ENCODE data around the gene H6PD.

Gene H6PD

DNA sequence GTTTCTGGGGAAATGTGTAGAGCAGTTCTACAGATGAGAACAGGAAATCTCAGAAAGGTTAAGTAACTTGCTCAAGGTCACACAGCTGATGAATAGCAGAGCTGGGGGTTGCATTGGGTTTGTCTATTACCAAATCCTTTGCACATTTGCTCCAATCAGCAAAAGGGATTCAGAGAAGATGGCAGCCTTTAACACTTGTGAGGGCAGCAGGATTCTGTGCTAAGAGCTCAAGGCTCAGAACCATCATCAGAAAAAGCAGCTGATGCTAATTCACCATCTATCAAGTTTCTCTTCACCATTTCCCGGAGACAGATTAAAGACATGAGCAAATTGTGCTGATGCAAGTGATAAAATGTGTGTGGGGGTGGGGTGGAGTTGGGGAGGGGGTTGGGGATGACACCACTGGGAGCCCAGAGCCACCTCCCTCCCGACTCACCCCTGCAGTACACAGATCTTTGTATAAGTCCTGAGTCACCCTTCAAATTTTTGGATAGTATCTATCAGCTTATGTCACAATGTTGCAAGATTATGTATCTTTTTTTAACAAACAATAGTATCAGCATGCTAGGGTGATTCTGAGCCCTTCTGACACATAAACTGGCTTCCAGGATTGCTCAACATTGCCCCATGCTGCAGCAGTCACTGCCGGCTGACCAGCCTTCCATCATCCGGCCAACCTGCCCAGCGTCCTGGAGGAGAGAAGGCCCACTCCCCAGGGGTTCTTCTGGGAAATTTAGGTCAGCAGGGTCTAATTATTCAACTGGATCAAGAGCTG, 55.3 kb downstream of the H6PD start:
- no peaks in the 10 kb centered on the region for H3K79me2 ChIP-seq (ENCODE audit: insufficient read depth, low read length)
- no peaks in the 10 kb centered on the region for H3F3A ChIP-seq (ENCODE audit: insufficient read depth)
- TF ChIP-seq, protein P1, sequence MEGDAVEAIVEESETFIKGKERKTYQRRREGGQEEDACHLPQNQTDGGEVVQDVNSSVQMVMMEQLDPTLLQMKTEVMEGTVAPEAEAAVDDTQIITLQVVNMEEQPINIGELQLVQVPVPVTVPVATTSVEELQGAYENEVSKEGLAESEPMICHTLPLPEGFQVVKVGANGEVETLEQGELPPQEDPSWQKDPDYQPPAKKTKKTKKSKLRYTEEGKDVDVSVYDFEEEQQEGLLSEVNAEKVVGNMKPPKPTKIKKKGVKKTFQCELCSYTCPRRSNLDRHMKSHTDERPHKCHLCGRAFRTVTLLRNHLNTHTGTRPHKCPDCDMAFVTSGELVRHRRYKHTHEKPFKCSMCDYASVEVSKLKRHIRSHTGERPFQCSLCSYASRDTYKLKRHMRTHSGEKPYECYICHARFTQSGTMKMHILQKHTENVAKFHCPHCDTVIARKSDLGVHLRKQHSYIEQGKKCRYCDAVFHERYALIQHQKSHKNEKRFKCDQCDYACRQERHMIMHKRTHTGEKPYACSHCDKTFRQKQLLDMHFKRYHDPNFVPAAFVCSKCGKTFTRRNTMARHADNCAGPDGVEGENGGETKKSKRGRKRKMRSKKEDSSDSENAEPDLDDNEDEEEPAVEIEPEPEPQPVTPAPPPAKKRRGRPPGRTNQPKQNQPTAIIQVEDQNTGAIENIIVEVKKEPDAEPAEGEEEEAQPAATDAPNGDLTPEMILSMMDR (IDR thresholded peaks at IDR 0.05; ENCODE audit: insufficient read depth, low read length, poor library complexity, severe bottlenecking): no peak
- no peak for TF ChIP-seq EZH2phosphoT487 (conservative IDR thresholded peaks at IDR 0.05; ENCODE audit: low read length)
- no peaks in the 10 kb centered on the region for H3K27me3 ChIP-seq (ENCODE audit: low read length)
- no peak overlapping the region for H3K9ac ChIP-seq (ENCODE audit: low read length)
- no peaks in the 10 kb centered on the region for H3K36me3 ChIP-seq (ENCODE audit: low read length)
- no peak overlapping the region for H2AFZ ChIP-seq (ENCODE audit: low read depth, low read length, severe bottlenecking)
- H3K4me2 ChIP-seq (ENCODE audit: low read depth, low read length, poor library complexity, severe bottlenecking): no peak overlapping the region
- H4K20me1 ChIP-seq (ENCODE audit: low read depth, low read length): no peaks in the 10 kb centered on the region
- no peak overlapping the region for H3K27ac ChIP-seq (ENCODE audit: low read depth, low read length)
- no peak overlapping the region for H3K4me3 ChIP-seq (ENCODE audit: insufficient read depth, low read length, poor library complexity, severe bottlenecking)
- peaks cover 4% of the 10 kb centered on the region; the same call in 1 of the 2 replicates for H3K9me3 ChIP-seq (ENCODE audit: insufficient read depth, low read length)
- no peaks in the 10 kb centered on the region for H3K9me2 ChIP-seq (replicated peaks; ENCODE audit: insufficient read depth, low read length)

DNA sequence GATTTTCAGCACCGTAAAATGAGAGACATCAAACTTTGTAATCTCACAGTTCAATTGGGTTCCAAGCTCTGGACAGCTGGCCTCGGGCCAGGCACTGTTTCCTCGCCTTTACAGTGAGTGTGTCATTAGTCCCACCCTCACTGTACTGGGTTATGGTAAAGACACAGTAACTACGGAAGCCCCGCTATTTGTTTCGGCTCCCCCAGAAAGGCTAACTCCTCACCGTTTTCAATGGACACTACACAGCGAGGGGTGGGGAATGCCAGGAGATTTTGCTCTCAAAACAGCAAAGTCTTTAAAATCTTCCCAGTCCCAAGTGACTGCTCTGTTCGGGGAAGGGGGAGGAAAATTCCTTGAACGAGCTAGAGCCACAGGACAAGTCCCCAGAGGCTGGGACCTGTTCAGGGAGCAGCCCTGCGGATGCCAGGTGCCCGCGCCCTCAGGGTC, 57.4 kb downstream of the H6PD start:
- no peak overlapping the region for H3K4me2 ChIP-seq (ENCODE audit: low read depth, low read length, poor library complexity, severe bottlenecking)
- TF ChIP-seq, protein P1 (IDR thresholded peaks at IDR 0.05; ENCODE audit: insufficient read depth, low read length, poor library complexity, severe bottlenecking): no peak
- no peak for TF ChIP-seq EZH2phosphoT487 (conservative IDR thresholded peaks at IDR 0.05; ENCODE audit: low read length)
- H3K9ac ChIP-seq (ENCODE audit: low read length): no peak overlapping the region
- no peak overlapping the region for H2AFZ ChIP-seq (ENCODE audit: low read depth, low read length, severe bottlenecking)
- peaks cover 4% of the 10 kb centered on the region; the same call in 1 of the 2 replicates for H3K9me3 ChIP-seq (ENCODE audit: insufficient read depth, low read length)
- no peaks in the 10 kb centered on the region for H3K27me3 ChIP-seq (ENCODE audit: low read length)
- H3K36me3 ChIP-seq (ENCODE audit: low read length): no peaks in the 10 kb centered on the region
- H3F3A ChIP-seq (ENCODE audit: insufficient read depth): no peaks in the 10 kb centered on the region
- H3K4me3 ChIP-seq (ENCODE audit: insufficient read depth, low read length, poor library complexity, severe bottlenecking): no peak overlapping the region
- H4K20me1 ChIP-seq (ENCODE audit: low read depth, low read length): no peaks in the 10 kb centered on the region
- no peaks in the 10 kb centered on the region for H3K79me2 ChIP-seq (ENCODE audit: insufficient read depth, low read length)
- no peak overlapping the region for H3K27ac ChIP-seq (ENCODE audit: low read depth, low read length)
- H3K9me2 ChIP-seq (replicated peaks; ENCODE audit: insufficient read depth, low read length): no peaks in the 10 kb centered on the region

DNA sequence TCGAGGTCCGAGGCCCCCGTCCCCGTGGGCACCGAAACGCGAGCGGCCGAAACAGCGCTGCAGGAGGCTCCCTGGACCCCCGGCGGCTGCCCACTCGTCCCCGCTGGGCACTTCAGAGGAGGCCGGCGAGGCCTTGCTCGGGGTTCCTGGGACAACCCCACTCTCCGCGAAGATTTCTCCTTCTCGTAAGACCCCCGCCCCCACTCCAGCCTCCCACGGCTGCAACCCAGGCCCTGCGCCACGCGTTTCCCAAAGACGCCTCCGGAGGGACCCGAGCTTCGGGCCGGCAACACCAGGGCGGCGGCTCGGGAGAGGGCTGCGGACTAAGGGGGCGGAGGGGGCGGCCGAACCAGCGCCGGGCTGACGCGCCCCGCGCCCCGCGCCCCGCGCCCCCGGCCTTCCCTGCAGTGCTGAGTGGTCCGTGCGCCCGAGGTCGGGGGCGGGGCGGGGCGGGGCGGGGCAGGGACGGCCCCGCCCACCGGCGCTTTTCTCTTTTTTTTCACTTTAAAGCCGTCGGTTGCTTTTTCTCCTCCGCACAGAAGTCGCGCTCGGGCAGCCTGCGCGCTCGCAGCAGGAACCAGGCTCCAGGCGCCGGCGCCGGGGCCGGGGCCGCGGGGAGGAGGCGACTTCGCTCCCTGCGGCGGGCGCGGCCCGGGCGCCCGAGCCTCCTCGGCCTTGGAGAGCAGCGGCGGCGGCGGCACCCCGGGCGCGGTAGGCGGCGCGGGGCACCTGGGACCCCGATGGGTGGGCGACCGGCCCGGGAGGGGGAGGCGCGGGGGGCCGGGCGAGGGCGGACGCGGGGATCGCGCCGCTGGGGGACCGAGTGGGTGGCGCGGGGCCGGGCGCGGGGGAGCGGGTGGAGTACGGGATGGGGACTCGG, 58.0 kb downstream of the H6PD start, which contains the start of gene SPSB1:
SPSB1 (plus strand) TSS at position 534 of the 880 bp plus-strand sequence. CDS start 62,998 bp downstream, outside the sequence.
- TF ChIP-seq, protein P1 (IDR thresholded peaks at IDR 0.05; ENCODE audit: insufficient read depth, low read length, poor library complexity, severe bottlenecking): no peak
- no peak for TF ChIP-seq EZH2phosphoT487 (conservative IDR thresholded peaks at IDR 0.05; ENCODE audit: low read length)
- no peak within 1 kb of the TSS for H2AFZ ChIP-seq (ENCODE audit: low read depth, low read length, severe bottlenecking)

More for the DNA sequence above, 58.0 kb downstream of the H6PD start, which contains the start of gene SPSB1:
- no peaks in the 10 kb centered on the region for H3K9me2 ChIP-seq (replicated peaks; ENCODE audit: insufficient read depth, low read length)
- peak within 1 kb of the TSS; percentile 16; the same call in 1 of the 2 replicates for H3K9ac ChIP-seq (ENCODE audit: low read length)
- H3K27ac ChIP-seq (ENCODE audit: low read depth, low read length): no peak within 1 kb of the TSS
- peaks cover 4% of the 10 kb centered on the region; the same call in 1 of the 2 replicates for H3K9me3 ChIP-seq (ENCODE audit: insufficient read depth, low read length)
- no peaks in the 10 kb centered on the region for H3K79me2 ChIP-seq (ENCODE audit: insufficient read depth, low read length)
- H3K4me2 ChIP-seq (ENCODE audit: low read depth, low read length, poor library complexity, severe bottlenecking): peak within 1 kb of the TSS; percentile 51
- H3K4me3 ChIP-seq (ENCODE audit: insufficient read depth, low read length, poor library complexity, severe bottlenecking): peak within 1 kb of the TSS; percentile 38
- H3K36me3 ChIP-seq (ENCODE audit: low read length): no peaks in the 10 kb centered on the region
- H4K20me1 ChIP-seq (ENCODE audit: low read depth, low read length): no peaks in the 10 kb centered on the region
- H3F3A ChIP-seq (ENCODE audit: insufficient read depth): no peaks in the 10 kb centered on the region
- H3K27me3 ChIP-seq (ENCODE audit: low read length): no peaks in the 10 kb centered on the region
